Neural crest cell (in vitro differentiated cells): ENCODE data around the gene ARFGEF3. TPM values are rescaled to one million over a fixed set of nuclear protein-coding genes. Genes with fewer than 3 reads are reported as not detected.

Source experiments
- DNase-seq: peaks from one replicate; pipeline ENCODE4 v3.0.0; 2021; ENCODE audit warnings: low read depth, mixed read lengths, low spot score
- H3K27ac Mint-ChIP-seq: one replicate; pipeline ENCODE4 v1.8.0; 2021; ENCODE audit warnings: mild to moderate bottlenecking, mixed read lengths; ENCODE audit not compliant: unreplicated experiment
- H3K27me3 Mint-ChIP-seq: 2 replicates; pipeline ENCODE4 v1.8.0; 2021; ENCODE audit warnings: low read depth, mild to moderate bottlenecking, mixed read lengths
- H3K36me3 Mint-ChIP-seq: 2 replicates; pipeline ENCODE4 v1.8.0; 2021; ENCODE audit warnings: low read depth, mild to moderate bottlenecking, mixed read lengths
- H3K4me1 Mint-ChIP-seq: 2 replicates; pipeline ENCODE4 v1.8.0; 2021; ENCODE audit warnings: mixed read lengths
- H3K4me3 Mint-ChIP-seq: one replicate; pipeline ENCODE4 v1.8.0; 2021; ENCODE audit warnings: mild to moderate bottlenecking, mixed read lengths
- H3K9me3 Mint-ChIP-seq: 2 replicates; pipeline ENCODE4 v1.8.0; 2021; ENCODE audit warnings: mixed read lengths
- CTCF ChIP-seq: fragments of 200-600 bp; sonication (generic); conservative IDR thresholded peaks from 2 replicates; pipeline ENCODE4 v1.5.0; 2021; ENCODE audit warnings: antibody characterized with exemption, mild to moderate bottlenecking
- total RNA-seq: library from RNA; stranded (reverse); gene quantifications from 2 replicates; pipeline ENCODE4 v1.2.1, GENCODE V29; 2021

The ARFGEF3 gene
- total RNA-seq, 1 donor from 2014 or later = 0.30 TPM

- TF ChIP-seq CTCF = no peak
- Mint-ChIP-seq H3K4me3 (no peak overlapping the region), H3K9me3 (peaks cover 5% of the 10 kb centered on the region), H3K27me3 (peaks cover 3% of the 10 kb centered on the region), H3K36me3 (no peaks in the 10 kb centered on the region), H3K27ac (no peak overlapping the region), H3K4me1 (no peaks in the 10 kb centered on the region)
- no peak for DNase-seq
Observed at GRCh38 chr6:138197570-138197969, 35.8 kb downstream of the ARFGEF3 start.

GRCh38 chr6:138198430-138199091, 36.8 kb downstream of the ARFGEF3 start:
- Mint-ChIP-seq H3K4me1 (no peaks in the 10 kb centered on the region), H3K27me3 (peaks cover 3% of the 10 kb centered on the region), H3K9me3 (peaks cover 5% of the 10 kb centered on the region), H3K27ac (no peak overlapping the region), H3K36me3 (no peaks in the 10 kb centered on the region), H3K4me3 (no peak overlapping the region)
- TF ChIP-seq CTCF = no peak
- no peak for DNase-seq

- no peak for TF ChIP-seq CTCF
- no peak overlapping the region for H3K4me3 Mint-ChIP-seq
Observed at GRCh38 chr6:138201836-138202235, 40.1 kb downstream of the ARFGEF3 start.

GRCh38 chr6:138203315-138203714, 41.6 kb downstream of the ARFGEF3 start:
- Mint-ChIP-seq H3K27ac (no peak overlapping the region), H3K9me3 (peaks cover 5% of the 10 kb centered on the region), H3K36me3 (no peaks in the 10 kb centered on the region), H3K4me3 (no peak overlapping the region), H3K27me3 (peaks cover 3% of the 10 kb centered on the region), H3K4me1 (no peaks in the 10 kb centered on the region)
- no peak for DNase-seq
- TF ChIP-seq CTCF = no peak

More at GRCh38 chr6:138201836-138202235, 40.1 kb downstream of the ARFGEF3 start:
- Mint-ChIP-seq H3K27me3 (peaks cover 3% of the 10 kb centered on the region), H3K4me1 (no peaks in the 10 kb centered on the region), H3K9me3 (peaks cover 5% of the 10 kb centered on the region), H3K36me3 (no peaks in the 10 kb centered on the region), H3K27ac (no peak overlapping the region)
- DNase-seq = no peak

GRCh38 chr6:138204303-138204702, 42.6 kb downstream of the ARFGEF3 start:
- no peak for TF ChIP-seq CTCF
- no peak overlapping the region for H3K27ac Mint-ChIP-seq
- no peaks in the 10 kb centered on the region for H3K4me1 Mint-ChIP-seq
- peaks cover 5% of the 10 kb centered on the region for H3K9me3 Mint-ChIP-seq
- DNase-seq = no peak
- no peaks in the 10 kb centered on the region for H3K36me3 Mint-ChIP-seq
- H3K4me3 Mint-ChIP-seq = no peak overlapping the region
- H3K27me3 Mint-ChIP-seq = peaks cover 9% of the 10 kb centered on the region
